GM12864 (cell line): ENCODE data around the gene UBR3.

ENCODE experiments used
- DNase-seq: peaks from one replicate; pipeline ENCODE4 v3.0.0-alpha.2; 2011; ENCODE audit warnings: low read depth
- H3K4me3 ChIP-seq: 2 replicates; pipeline ENCODE4 v1.5.1; 2011; ENCODE audit warnings: mild to moderate bottlenecking, low read depth, low read length, control low read depth
- CTCF ChIP-seq: IDR thresholded peaks from 2 replicates; pipeline ENCODE4 v1.5.1; 2011; ENCODE audit warnings: low read depth, mild to moderate bottlenecking, moderate library complexity, low read length, control low read depth, inconsistent platforms; ENCODE audit errors: missing control alignments

Gene UBR3

GRCh38 chr2:169982929-169983328, 155.7 kb downstream of the UBR3 start:
- DNase-seq = no peak

GRCh38 chr2:169983506-169983905, 156.3 kb downstream of the UBR3 start:
- no peak for TF ChIP-seq CTCF
- H3K4me3 ChIP-seq = no peak overlapping the region
- DNase-seq = no peak

More at GRCh38 chr2:169982929-169983328, 155.7 kb downstream of the UBR3 start:
- no peak overlapping the region for H3K4me3 ChIP-seq
- TF ChIP-seq CTCF = no peak

GRCh38 chr2:169984145-169984544, 156.9 kb downstream of the UBR3 start:
- TF ChIP-seq CTCF = no peak
- no peak overlapping the region for H3K4me3 ChIP-seq

GRCh38 chr2:169994752-169995151, 167.5 kb downstream of the UBR3 start:
- no peak for DNase-seq
- no peak overlapping the region for H3K4me3 ChIP-seq
- no peak for TF ChIP-seq CTCF

More at GRCh38 chr2:169984145-169984544, 156.9 kb downstream of the UBR3 start:
- DNase-seq = no peak

GRCh38 chr2:169997140-169997887, 170.1 kb downstream of the UBR3 start:
- TF ChIP-seq CTCF = no peak
- DNase-seq = no peak
- no peak overlapping the region for H3K4me3 ChIP-seq

GRCh38 chr2:169999054-169999453, 171.8 kb downstream of the UBR3 start:
- no peak for DNase-seq
- no peak overlapping the region for H3K4me3 ChIP-seq
- TF ChIP-seq CTCF = no peak

GRCh38 chr2:170002096-170002495, 174.8 kb downstream of the UBR3 start:
- TF ChIP-seq CTCF = no peak
- DNase-seq = no peak
- no peak overlapping the region for H3K4me3 ChIP-seq
